Measurements from ENCODE around the gene SIGMAR1.

The SIGMAR1 gene

DNA sequence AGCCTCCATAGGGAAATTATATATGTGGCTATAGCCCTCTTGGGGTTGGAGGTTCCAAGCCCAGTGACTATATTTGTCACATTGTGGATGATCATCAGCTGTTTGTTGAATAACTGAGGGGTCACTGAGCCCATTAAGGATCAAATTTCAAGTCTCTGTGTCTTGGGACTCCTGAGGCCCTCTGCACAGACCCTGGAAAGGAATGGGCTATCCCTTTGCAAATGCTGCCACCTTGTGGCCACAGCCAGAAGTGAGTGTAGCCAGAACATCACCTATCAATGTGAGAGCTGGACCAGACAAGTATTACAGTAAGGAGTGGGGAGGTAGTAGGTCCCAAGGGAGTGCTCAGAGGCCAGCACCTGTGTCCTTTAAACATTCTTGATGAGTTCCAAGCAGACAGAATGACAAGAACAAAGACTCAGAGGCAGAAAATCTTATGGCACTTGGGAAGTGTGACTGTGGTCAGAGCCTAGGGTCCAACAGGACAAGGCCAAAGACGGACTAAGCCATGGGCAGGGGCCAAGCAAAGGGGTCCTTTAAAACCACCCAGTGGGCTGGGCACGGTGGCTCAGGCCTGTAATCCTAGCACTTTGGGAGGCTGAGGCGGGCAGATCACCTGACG is 33.9 kb downstream of the SIGMAR1 start:
- DNase-seq (ENCODE audit: low read depth), result peak; percentile 44

DNA sequence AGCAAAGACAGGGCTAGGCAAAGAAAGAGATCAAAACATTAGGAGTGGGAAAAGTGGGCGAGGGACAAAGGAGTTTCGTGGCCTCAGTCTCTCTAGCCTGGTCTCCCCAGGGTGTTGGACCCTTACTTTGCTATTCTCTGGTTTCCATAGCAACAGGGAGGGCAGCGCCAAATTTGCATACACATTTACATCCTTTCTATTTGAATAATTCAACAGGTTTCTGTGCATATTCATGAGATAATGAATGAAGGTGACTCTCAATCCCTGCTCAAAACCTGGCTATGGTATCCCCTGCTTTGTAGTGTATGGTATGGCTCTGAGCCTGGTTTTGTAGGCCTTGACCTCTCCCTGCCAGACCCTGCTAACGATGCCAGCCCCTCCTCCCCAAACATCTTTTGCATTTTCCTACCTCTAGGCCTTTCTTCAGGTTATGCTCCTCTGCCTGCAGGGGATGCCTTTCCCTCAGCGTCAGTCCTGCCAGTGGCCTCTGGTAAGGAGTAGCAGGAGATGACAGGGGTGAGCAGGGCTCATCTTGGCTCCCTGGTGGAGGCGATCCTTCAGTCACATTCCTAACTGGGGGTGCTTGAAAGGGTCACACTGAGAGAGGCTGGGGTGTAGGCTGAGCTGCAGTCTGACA is 35.5 kb downstream of the SIGMAR1 start:
- DNase-seq (ENCODE audit: low read depth), result no peak

DNA sequence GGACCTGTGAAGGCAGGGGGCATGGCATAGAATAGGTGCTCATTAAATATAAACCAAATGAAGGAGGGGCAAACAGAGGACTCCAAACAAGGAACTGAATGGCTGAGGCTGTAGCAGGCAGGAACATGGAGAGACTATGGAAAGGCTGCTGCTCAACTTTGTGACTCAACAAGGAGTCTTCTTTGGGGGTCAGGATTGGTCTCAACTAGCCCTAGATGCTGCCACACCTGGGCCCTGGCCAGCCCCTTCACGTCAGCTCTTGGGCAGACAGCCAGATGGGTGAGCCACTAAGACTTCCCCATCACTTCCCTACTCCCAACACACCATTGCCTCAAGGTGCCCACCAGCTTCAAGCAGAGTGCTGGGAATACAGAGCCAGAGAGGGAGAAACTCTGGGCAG is 36.7 kb downstream of the SIGMAR1 start:
- no peak for DNase-seq (ENCODE audit: low read depth)

DNA sequence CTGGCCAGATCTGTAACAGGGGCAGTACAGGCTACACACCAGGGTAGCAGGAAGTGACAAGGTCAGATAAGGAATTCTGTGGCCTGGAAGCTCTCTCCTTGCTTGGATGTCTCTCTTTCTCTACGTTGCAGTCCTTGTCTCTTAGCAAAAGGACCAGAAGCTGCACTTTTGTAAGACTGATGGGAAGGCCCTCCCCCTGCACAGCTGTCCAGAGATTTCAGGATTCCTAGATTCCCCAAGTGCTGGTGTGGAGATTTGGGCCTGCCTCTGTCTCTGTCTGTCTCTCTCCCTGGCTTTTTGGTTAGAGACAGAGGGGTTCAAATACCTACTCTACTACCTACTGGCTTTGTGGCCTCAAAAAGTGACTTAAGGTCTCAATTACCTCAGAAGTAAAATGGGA is 38.0 kb downstream of the SIGMAR1 start:
- DNase-seq (ENCODE audit: low read depth), result no peak

DNA sequence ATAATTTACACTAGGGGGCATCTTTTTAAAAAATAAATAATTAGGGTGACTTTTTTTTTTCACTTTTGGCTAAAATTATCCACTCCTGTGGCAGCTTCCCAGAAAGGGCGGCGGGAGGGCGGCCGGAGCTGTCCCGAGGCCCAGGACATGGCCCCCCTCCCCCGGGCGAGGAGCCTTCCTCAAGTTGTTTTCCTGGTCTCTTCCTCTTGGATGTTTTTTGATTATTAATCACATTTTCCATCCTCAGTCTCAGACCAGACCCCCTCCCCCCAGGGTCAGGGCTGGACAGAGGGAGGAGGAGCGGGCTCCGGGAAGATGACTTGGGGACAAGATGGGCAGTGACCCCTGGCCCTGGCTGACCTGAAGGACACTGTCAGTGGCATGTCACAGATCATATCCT is 43.4 kb downstream of the SIGMAR1 start:
- DNase-seq (ENCODE audit: low read depth), result no peak

DNA sequence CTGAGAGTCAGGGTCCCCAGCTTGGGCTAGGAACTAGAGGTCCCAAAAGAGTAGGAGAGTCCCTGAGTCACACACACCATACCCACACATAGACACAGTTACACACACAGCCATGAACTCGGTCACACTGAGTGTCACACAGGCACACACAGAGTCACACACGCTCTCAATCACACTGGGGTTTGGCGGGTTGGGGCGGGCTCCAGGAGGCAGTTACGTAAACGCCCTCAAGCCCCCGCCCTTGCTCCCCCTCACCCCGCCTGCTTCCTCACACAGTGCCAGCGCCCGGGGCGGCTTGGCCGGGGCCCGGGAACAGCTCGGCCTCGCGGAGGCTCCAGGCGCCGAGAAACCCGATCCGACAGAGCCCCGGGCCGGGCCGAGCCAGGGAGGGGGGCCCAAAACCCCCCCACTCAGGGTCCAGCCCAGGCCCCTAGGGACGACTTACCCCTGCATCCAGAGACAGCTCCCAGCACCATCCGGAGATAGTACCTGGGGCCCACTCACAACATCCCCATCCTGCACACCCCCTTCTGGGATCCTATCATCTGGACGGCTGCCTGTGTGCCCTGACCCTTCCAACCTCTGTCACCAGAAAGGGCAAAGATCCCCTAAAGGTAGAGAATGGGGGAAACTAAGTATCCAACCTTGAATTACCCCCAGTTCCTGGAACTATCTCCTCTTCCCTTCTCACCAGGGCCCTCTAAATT is 44.5 kb downstream of the SIGMAR1 start:
- peak; percentile 13 for DNase-seq (ENCODE audit: low read depth)

DNA sequence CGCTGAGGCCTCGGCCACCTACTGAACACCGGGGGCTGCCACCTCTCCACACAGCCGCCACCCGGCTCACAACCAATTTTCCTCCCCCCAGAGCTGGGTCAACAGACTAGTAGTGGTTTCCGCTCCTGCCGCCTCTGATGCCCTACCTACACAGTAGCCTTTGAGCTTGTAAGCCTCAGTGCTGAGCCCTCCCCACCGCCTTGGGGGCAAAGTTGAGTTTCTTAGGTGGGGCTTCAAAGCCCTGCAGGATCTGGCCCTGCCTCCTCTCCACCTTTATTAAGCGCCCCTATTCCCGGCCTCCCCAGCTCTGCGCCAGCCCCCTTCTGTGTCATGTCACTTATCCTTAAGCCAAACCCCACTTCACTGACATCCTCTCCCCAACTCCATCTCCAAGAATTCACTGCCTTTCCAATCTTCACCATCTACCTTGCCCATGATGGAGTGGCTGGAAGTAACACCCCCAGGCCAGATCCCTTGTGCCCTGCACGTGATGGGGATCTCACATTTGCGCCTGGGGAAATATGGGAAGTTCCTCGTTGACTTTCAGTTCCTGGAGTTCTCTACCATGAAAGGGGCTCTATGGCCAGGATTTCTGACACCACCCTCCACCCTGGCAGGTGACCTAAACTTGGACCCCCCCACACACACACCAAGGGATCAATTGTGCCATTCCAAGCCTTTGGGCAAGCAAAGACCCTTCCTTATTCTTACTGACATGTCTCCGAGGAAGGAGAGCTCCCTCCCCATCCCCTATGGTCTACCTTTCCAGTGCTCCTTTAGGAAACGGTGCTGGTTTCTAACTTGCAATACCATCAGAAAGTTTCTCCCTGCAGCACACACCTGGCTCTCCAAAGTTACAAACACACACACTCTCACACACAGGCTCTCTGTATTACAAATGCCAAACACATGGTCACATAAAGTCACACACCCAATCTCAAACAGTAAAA is 45.4 kb downstream of the SIGMAR1 start:
- no peak for DNase-seq (ENCODE audit: low read depth)

DNA sequence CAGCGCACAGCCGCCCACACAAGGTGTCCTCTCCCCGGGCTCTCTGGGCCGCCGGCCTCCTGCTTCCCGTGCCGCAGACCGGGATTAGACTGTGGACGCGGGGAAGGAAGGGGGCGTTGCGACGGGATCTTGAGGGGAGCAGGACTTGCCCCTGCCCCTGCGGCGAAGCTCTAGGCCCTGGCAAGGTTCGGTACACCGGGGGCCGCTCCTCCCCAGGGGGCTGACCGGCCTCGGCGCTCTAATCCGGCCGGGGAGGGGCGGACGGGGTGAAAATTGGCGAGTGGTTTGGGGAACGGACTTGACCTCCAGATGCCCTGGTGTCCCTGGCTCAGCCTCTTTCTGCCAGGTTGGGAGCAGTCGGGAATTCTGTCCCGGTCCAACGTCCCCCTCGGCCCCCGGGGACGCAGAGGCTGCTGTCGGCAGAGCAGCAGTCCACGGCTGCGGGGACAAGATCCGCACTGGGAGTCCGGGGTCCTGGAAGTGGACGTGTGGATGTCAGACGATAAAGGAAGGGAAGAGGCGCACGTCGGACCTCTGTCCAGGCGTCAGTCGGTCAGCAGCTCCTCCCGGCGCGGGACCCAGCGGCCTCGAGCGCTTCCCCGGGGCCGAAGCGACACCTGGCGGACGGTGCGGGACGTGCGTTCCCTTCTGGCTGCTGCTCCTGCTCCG is 46.2 kb downstream of the SIGMAR1 start:
- peak; percentile 53 for DNase-seq (ENCODE audit: low read depth)

DNA sequence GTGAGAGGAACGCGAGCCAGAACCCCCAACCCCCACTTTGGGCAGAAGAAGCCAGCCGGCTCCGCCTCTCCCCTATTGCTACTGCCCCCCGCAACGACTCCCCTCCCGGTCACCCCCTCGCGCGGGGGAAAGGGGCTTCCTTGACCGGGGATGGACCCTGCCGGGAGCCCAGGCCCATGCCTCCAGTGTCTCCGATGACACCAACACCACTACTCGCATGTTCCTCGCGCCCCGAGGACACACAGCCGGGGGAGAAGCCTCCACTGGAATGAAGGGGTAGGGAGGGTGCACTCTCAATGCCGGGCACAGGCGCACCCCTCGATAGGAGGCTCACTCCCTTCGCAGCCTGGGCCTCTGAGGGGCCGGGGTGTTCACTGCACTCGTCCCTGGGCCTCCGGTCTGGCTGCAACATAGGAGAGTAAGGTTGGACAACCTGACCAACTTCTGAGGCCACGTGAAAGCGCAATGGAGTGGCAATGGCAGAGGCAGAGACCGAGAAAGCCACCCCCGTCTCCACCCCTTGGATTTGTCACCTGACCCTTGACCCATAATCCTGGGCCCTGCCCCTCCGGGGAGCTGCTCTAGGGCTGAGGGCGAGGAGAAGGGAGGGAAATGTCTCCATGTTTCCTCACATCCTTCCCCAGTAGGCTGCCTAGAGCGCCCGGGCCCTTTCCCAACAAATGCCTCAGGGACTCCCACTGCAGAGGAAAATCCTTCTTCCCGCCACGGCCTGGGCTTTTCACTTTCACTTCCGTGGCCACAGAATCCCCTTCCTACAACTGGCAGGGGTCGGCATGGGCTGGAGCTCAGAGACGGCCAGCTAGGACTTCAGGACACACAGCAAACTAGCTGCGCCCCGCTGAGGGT is 47.0 kb downstream of the SIGMAR1 start:
- no peak for DNase-seq (ENCODE audit: low read depth)

DNA sequence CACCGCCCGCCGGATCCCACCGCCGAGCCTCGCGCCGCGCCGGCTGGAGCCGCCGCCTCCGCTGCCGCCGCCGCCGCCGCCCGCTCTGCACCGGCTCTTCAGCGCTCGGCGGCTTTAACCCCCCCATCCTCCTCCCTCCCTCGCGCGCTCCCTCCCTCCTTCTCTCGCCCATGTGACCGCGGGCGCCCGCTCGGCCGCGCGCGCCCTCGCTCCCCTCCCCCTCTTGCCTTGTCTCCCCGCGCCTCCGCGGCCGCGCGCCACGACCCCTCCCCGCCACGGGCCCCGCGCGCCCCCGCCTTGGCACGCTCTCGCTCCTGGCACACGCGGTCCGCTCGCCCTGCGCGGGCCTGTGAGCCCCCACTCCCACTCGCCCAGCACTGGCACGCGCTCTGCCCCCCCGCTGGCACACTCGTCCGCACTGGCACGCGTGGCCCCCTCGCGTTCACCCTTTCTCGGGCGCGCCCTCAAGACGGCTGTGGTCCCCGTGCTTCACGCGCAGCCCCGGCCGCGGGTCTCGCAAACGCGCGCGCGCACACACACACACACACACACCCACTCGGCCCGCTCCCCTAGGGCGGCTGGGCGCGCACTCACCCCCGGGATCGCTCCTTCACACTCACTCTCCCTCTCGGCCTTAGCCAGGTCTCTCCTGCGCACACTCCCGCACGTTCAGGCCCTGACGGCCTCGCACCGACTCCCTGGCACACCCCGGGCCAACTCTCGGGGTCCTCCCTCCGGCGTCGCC is 47.8 kb downstream of the SIGMAR1 start, which contains the start of gene CNTFR:
TSS of gene CNTFR (minus strand) at position 89 of the 745 bp plus-strand sequence. CDS start 20,743 bp downstream, outside the sequence.
- DNase-seq (ENCODE audit: low read depth), result no peak

DNA sequence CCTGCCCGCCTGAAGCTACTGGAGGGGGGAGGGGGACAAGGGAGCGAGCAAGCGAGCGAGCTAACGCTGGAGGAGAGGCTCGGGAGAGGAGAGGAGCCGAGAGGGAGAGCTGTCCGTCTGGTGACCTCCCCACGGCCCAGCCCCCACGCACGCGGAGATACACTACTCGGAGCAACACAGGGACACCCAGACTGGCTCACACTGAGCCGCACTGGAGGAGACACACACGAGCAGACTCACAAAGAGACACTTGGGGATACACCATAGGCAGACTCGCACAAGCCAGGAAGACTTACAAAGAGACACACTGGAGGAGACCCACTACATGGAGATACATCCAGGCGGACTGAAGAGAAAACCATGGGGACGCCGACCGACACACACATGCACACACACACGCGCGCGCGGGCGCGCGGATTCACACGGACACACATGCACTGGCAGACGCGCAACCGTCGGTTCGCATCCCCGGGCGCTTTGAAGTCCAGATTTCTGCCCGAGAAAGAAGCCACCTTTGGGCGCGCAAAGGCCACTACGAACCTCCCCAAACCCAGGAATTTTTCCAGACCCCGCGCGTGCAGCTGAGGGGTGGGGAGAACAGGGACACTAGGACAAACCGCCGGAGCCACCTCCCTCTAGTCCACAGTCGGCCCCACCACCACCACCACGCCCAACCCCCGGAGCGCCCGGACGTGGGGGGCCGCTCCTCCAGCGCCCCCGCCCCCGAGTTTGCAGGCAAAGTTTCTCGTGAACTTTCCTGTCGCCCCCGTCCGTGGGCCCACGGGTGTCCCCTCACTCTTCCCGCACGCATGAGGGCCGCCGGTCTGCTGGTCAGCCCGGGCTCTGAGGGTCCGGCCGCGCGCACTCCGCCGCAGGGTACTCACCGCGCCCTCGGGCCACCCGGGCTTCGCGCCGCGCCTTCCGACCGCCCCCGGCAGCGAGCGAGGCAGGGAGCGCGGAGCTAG is 48.6 kb downstream of the SIGMAR1 start:
- no peak for DNase-seq (ENCODE audit: low read depth)

DNA sequence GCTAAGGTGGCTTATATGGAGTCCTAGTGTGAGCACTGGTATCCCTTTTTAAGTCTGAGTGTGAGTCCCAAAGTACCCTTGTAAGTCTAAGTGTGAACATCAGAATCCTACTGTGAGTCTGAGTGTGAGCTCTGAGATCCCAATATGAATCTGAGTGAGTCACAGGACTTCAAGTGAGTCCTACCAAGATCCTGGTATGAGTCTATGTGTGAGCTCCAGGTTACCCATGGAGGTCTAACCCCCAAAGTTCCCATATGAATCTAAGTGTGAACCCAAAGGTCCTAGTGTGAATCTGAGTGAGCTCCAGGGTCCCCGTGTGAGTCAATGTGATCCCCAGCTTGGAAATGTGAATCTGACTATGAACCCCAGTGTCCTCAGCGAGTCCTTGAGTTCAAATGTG is 50.3 kb downstream of the SIGMAR1 start:
- DNase-seq (ENCODE audit: low read depth), result no peak

DNA sequence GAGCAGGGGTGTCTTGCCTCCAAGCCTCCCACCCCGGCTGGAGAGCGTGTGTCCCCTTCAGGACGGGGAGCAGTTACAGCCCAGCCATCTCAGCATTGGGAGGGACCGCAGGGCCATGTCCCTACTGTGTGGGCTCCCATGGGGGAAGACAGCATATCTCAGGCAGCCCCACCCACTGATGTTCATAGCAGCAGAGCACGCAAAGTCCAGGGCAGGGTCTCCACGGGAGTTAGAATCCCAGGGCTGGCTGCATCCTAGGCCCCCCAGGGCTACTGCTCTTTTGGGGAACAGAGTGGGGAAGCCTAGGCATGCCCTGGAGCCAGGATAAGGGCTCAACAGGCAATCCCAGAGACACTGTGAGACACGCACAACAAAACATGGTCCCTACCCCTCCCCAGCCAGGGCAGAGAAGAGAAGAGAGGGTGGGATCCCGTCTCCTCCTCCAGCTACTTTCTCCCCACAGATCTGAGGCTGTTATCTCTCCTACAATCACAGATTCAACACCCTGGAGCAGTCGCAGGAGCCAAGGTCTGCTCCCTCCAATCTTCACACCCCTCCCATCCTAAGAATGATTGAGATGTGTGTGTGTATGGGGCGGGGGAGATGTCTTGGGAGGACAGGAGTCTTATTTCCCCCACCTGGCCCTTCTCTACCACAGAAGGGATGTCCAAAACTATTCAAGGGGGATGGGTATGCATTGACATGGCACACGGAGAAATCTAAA is 51.5 kb downstream of the SIGMAR1 start:
- no peak for DNase-seq (ENCODE audit: low read depth)

DNA sequence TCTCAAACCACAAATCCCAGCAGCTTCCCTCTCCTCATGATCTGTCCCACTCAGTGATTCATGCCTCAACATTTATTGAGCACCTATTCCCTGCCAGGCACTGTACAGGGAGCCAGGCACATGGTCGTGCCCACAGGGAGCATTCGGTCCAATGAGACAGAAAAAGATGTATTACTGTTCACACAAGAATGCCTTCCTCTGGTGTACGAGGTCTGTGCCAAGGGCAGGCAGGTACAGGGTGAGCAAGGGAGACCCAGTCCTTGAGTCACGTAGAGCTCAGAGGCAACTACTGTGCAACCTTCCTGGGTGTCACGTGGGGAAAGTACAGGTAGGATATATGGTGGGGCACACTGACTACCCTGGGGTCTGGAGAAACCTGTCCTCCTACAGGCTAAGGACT is 52.6 kb downstream of the SIGMAR1 start:
- DNase-seq (ENCODE audit: low read depth), result no peak
